Upper lobe of right lung (tissue), 1 donor: ENCODE results near the gene LHFPL6. TPM values are rescaled to one million over a fixed set of nuclear protein-coding genes. Genes with fewer than 3 reads are reported as not detected.
A peak's percentile ranks its signal among the peaks of the same experiment; 100 is the strongest.

Source experiments
- ATAC-seq: fragments of 200-7000 bp; cut with Tn5 transposase; one replicate; pipeline ENCODE4 v1.9.1; 2020; ENCODE audit warnings: mild to moderate bottlenecking, moderate library complexity
- DNase-seq: peaks from one replicate; pipeline ENCODE4 v3.0.0-alpha.2; 2020
- H3K27ac ChIP-seq: fragments of 200-600 bp; one replicate; pipeline ENCODE4 v1.8.0; 2022
- H3K27me3 ChIP-seq: fragments of 200-600 bp; one replicate; pipeline ENCODE4 v1.8.0; 2022; ENCODE audit warnings: mild to moderate bottlenecking
- H3K36me3 ChIP-seq: fragments of 200-600 bp; one replicate; pipeline ENCODE4 v1.8.0; 2022
- H3K4me1 ChIP-seq: fragments of 200-600 bp; one replicate; pipeline ENCODE4 v1.8.0; 2022
- H3K4me3 ChIP-seq: fragments of 200-600 bp; one replicate; pipeline ENCODE4 v1.8.0; 2022; ENCODE audit warnings: mild to moderate bottlenecking
- H3K9me3 ChIP-seq: fragments of 200-600 bp; one replicate; pipeline ENCODE4 v1.8.0; 2022
- CTCF ChIP-seq: fragments of 200-600 bp; IDR thresholded peaks from one replicate; pipeline ENCODE4 v1.8.0; 2022; ENCODE audit warnings: antibody characterized with exemption
- intact Hi-C: fragments of 100-400 bp; cut with DNase I; formaldehyde crosslinking; loops from one replicate; pipeline ENCODE4 v1.11.0; 2022
- total RNA-seq: library from RNA; stranded (reverse); fragmentation: NEBNext Ultra II Directional; extraction: Animal tissue kit (Norgen Biotek cat#: 25700); gene quantifications from one replicate; pipeline ENCODE4 v1.2.1, GENCODE V29; 2021
- donor health status: DM: no; HTN: yes; CAD: no; lungs with severe emphysema.

Gene LHFPL6
- total RNA-seq, 1 donor from 2014 or later: 80.0 TPM

GRCh38 chr13:39533651-39534150 lies 69.3 kb downstream of the LHFPL6 start:
- no peak overlapping the region for H3K27ac ChIP-seq
- intact Hi-C loops: no loop called here

GRCh38 chr13:39531646-39532045 lies 71.3 kb downstream of the LHFPL6 start:
- Histone ChIP-seq H3K9me3 (no peaks in the 10 kb centered on the region), H3K36me3 (no peaks in the 10 kb centered on the region), H3K4me1 (peaks cover 6% of the 10 kb centered on the region), H3K27me3 (no peaks in the 10 kb centered on the region), H3K27ac (no peak overlapping the region), H3K4me3 (no peak overlapping the region)
- no peak for ATAC-seq
- no peak for DNase-seq
- TF ChIP-seq CTCF: no peak
- intact Hi-C loops: no loop called here

More at GRCh38 chr13:39533651-39534150, 69.3 kb downstream of the LHFPL6 start:
- Histone ChIP-seq H3K4me3 (no peak overlapping the region), H3K9me3 (no peaks in the 10 kb centered on the region), H3K27me3 (no peaks in the 10 kb centered on the region), H3K36me3 (no peaks in the 10 kb centered on the region), H3K4me1 (peaks cover under 1% of the 10 kb centered on the region)
- TF ChIP-seq CTCF: no peak
- DNase-seq: no peak
- no peak for ATAC-seq

- TF ChIP-seq CTCF: no peak
- Histone ChIP-seq H3K9me3 (no peaks in the 10 kb centered on the region), H3K27ac (no peak overlapping the region), H3K27me3 (no peaks in the 10 kb centered on the region), H3K4me3 (no peak overlapping the region), H3K36me3 (no peaks in the 10 kb centered on the region), H3K4me1 (peaks cover 6% of the 10 kb centered on the region)
- DNase-seq: no peak
- ATAC-seq: no peak
- intact Hi-C loops: no loop called here
Measured at GRCh38 chr13:39530916-39531315, 72.1 kb downstream of the LHFPL6 start.

GRCh38 chr13:39528661-39528980 lies 74.4 kb downstream of the LHFPL6 start:
- Histone ChIP-seq H3K27ac (peak overlapping the region; percentile 3), H3K4me1 (peaks cover 6% of the 10 kb centered on the region), H3K4me3 (no peak overlapping the region), H3K27me3 (no peaks in the 10 kb centered on the region), H3K9me3 (no peaks in the 10 kb centered on the region), H3K36me3 (no peaks in the 10 kb centered on the region)
- ATAC-seq (no peak), DNase-seq (no peak)
- intact Hi-C loops: no loop called here
- TF ChIP-seq CTCF: no peak

GRCh38 chr13:39527961-39528660 lies 74.9 kb downstream of the LHFPL6 start:
- intact Hi-C loops: no loop called here
- Histone ChIP-seq H3K9me3 (no peaks in the 10 kb centered on the region), H3K27me3 (no peaks in the 10 kb centered on the region), H3K27ac (peak overlapping the region; percentile 3), H3K4me1 (peaks cover 6% of the 10 kb centered on the region), H3K4me3 (no peak overlapping the region), H3K36me3 (no peaks in the 10 kb centered on the region)
- ATAC-seq (peak; percentile 40), DNase-seq (no peak)
- no peak for TF ChIP-seq CTCF
